GM12801 (cell line): ENCODE measurements around the gene FAM83G.

Experiments
- CTCF ChIP-seq: IDR thresholded peaks from one replicate; pipeline ENCODE4 v1.5.1; 2011; ENCODE audit warnings: control low read depth; ENCODE audit not compliant: insufficient read length; ENCODE audit errors: extremely low read depth

Gene FAM83G

DNA sequence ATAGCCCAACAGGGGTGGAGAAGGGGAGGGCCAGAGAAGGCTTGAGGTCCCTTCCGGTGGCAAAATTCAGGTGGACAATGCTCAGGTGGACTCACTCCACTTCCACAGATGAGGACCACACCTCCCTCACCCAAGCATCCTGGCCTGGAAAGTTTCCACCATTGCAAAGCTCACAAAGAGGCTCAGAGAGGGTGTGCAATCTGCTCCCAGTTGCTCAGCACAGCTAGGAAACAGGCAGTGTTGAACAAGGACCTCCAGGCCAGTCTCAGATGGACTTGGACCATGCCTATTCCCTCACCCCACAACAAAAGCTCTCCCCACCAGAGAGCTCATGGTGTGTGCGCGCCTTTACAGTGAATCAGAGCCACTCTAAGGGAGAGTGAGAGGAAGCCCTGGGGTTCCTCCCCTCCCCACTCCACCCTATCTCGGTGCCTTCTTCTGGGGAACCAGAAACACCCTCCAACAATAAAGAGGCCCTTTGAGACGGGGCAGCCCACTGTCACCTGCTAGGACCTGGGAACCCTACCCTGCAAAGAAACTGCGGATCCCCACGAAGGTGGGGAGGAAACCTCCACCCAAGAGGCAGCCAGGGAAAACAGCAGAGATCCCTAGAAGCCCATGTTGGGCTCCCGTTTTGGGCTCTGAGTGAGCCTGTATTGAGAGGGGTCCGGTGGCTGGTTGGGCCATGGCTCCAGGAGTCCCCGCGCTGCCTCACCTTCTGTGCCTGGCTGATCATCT lies 1.6 kb downstream of the FAM83G start:
- no peak for TF ChIP-seq CTCF

GRCh38 chr17:19001907-19002590 lies 2.5 kb downstream of the FAM83G start:
- no peak for TF ChIP-seq CTCF

- TF ChIP-seq CTCF = no peak
Measured at GRCh38 chr17:19000531-19001325, 3.8 kb downstream of the FAM83G start.

DNA sequence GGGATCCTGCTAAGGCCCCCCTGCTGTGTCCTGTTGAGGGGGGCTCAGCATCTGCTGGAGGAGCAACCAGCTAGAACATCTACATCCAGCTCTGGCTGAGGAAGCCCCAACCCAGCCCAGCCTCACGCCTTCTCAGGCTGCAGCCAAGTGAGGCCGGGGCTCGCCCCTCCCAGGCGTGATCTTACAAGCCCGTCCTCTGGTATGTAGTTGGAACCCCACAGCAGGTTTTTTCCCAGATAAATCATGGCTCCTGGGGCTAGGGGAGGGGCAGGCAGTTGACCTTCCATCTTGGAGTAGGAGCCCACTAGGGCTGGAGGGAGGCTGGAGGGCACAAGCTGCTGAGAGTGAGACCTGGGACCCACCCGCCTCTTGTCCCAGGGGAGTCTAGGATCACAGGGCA lies 4.7 kb downstream of the FAM83G start:
- TF ChIP-seq CTCF = no peak

DNA sequence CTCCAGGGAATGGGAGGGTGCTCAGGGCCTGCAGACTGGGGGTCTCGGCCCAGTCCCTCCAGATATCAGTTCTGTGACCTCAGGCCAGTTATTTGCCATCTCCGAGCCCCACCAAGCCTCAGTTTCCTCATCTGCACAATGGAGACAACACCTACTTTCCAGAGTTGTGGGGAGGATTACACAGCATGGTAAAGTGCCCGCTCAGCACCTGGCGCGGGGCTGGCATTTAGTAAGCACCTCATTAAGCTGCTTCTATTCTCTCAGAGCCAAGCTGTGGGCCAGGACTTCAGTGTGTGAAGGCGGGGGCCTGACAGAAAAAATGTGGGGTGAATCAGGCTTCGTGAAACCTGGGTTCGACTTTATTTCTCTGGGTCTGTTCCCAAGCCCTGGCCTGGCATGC lies 5.2 kb downstream of the FAM83G start:
- no peak for TF ChIP-seq CTCF

DNA sequence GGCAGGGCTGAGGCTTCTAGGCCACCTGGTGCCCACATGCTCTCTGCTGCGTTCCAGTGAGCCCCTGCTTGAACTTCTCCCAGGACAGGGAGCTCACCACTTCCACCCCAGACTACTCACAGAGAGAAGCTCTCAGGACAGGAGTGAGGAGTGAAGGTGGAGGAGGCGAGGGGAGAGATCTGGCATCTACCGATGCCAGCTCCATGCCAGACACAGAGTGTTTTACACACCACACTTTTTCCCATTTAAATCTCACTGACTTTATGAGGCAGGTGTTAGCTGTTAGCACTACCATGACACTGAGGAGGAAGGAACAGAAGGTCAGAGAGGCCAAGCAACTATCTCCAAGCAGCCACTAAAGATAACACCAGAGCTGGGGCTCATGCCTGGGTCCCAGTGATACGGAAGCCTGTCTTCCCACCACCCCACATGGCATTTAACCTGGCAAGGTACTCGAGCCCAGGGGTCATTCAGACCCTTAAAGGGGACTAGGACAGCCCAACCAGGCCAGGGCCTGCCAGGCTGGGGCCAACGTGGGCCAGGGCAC lies 6.8 kb downstream of the FAM83G start:
- no peak for TF ChIP-seq CTCF

DNA sequence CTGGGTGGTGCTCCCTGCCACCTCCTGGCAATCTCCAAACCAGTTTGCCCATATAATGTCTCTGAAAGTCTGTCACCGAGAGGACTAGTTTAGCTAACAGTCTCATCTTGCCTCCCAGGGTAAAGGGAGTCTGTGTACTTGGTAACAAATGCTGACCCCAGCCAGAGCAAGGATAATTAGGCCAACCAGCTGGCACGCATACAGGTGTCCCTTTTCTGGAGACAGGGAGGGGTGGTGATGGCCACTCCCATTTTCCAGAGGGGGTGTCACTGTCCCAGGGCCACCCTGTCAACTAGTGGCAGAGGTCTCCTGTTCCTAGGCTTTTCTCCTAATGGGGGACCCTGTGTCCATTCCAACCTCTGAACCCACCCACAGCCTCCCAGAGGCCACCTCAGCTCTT lies 8.1 kb downstream of the FAM83G start:
- no peak for TF ChIP-seq CTCF
